Prostate gland (tissue), 2 donors: ENCODE results near the gene TSLP.

Experiments
- POLR2A ChIP-seq: fragments of 450-650 bp; IDR thresholded peaks from one replicate; pipeline ENCODE4 v1.6.1; 2016; ENCODE audit warnings: antibody characterized with exemption, mild to moderate bottlenecking
- POLR2AphosphoS5 ChIP-seq: sonication (generic); formaldehyde crosslinking; IDR thresholded peaks from one replicate; pipeline ENCODE4 v1.6.1; 2017; ENCODE audit warnings: antibody characterized with exemption
- TF ChIP-seq, protein P1 (sequence below), 4 experiments: fragments of 200-600 bp in 2 of 4; fragments of 450-650 bp in 2 of 4; sonication (generic) in 2 of 4; IDR thresholded peaks; 1 replicate in 3 of 4; 2 replicates in 1 of 4; pipeline ENCODE4 v1.5.1; 2016 to 2019; ENCODE audit warnings: antibody characterized with exemption in 4 of 4, mild to moderate bottlenecking in 2 of 4, moderate library complexity in 2 of 4

DNA sequence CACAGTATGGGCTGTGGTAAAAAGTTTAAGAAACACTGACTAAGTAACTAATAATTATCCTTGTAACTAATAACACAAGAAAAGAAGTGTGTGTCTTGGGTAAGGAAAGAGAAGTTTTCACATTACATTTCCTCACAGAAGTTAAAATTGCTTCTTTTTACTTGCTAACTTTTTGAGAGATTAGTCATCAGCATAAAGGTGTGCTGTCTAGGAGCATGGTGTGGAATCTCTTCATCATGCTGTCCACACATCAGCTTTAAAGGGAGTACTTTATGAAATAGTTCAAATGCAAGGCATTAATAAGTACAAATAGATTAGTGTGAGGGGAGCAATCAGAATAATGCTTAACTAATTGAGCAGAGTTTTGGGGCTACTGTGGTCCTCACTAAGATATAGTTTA is 50.4 kb downstream of the TSLP start:
- TF ChIP-seq, protein P1, sequence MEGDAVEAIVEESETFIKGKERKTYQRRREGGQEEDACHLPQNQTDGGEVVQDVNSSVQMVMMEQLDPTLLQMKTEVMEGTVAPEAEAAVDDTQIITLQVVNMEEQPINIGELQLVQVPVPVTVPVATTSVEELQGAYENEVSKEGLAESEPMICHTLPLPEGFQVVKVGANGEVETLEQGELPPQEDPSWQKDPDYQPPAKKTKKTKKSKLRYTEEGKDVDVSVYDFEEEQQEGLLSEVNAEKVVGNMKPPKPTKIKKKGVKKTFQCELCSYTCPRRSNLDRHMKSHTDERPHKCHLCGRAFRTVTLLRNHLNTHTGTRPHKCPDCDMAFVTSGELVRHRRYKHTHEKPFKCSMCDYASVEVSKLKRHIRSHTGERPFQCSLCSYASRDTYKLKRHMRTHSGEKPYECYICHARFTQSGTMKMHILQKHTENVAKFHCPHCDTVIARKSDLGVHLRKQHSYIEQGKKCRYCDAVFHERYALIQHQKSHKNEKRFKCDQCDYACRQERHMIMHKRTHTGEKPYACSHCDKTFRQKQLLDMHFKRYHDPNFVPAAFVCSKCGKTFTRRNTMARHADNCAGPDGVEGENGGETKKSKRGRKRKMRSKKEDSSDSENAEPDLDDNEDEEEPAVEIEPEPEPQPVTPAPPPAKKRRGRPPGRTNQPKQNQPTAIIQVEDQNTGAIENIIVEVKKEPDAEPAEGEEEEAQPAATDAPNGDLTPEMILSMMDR (IDR thresholded peaks at IDR 0.05): no peak
- no peak for TF ChIP-seq POLR2A
- TF ChIP-seq POLR2AphosphoS5: no peak
